ENCODE measurements around the gene AGPAT1.

GRCh38 chr6:32195652-32195901 is 19.7 kb upstream of the AGPAT1 start:
- TF ChIP-seq EZH2 (IDR thresholded peaks at IDR 0.05; ENCODE audit: borderline replicate concordance) (no peak), CTCF (IDR thresholded peaks at IDR 0.05; ENCODE audit: poor library complexity) (peak; percentile 38)
